Fibroblast of gingiva (primary cell): ENCODE measurements around the gene CARD19.

Source experiments
- DNase-seq: peaks from one replicate; pipeline ENCODE4 v3.0.0-alpha.2; 2011; ENCODE audit warnings: low read depth

The CARD19 gene

DNA sequence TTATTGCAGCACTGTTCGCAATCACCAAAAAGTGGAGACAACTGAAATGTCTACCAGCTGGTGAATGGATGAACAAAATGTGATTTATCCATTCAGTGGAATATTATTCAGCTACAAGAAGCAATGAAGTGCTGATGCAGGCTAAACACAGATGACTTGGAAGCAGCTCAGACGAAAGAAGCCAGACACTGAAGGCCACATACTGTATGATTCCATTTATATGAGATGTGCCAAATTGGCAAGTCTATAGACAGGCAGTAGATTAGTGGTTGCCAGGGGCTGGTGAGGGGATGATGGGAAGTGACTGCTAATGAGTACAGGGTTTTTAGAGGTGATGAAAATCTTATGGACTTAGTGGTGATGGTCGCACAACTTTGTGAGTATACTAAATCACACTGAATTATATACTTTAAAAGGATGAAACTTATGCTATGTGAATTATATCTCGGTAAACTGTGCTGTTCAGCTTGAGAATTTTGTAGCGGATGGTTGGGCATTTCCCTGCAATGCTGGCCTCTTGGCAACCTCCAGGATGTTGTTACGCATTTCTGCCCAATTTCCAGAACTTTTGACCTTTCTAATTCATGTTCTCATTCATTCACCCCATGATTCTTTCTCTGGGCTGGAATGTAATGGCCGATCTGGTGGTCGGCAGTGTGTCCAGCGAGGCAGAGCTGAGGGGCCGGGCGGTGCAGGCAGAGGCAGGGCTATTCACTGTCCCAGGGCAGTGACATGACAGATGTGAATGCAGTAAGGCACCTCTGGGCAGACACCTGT, 66.0 kb downstream of the CARD19 start:
- DNase-seq, result no peak
